Osteoblast (primary cell): Measurements from ENCODE around the gene PTBP1. TPM values are rescaled to one million over a fixed set of nuclear protein-coding genes. Genes with fewer than 3 reads are reported as not detected.

Experiments
- DNase-seq: peaks from one replicate; pipeline ENCODE4 v3.0.0; 2011; ENCODE audit warnings: low spot score, mixed read lengths; ENCODE audit not compliant: insufficient read length; ENCODE audit errors: missing footprints
- H2AFZ ChIP-seq: 2 replicates; pipeline ENCODE4 v1.6.0; 2011; ENCODE audit warnings: mild to moderate bottlenecking, low read length
- H3K27ac ChIP-seq: 2 replicates; pipeline ENCODE4 v1.5.1; 2011; ENCODE audit warnings: mild to moderate bottlenecking, low read depth, low read length, moderate library complexity
- H3K27me3 ChIP-seq: 2 replicates; pipeline ENCODE4 v1.6.0; 2012; ENCODE audit warnings: mild to moderate bottlenecking, control low read depth, inconsistent platforms, low read length, moderate library complexity; ENCODE audit not compliant: insufficient read depth
- H3K36me3 ChIP-seq: 2 replicates; pipeline ENCODE4 v1.5.1; 2011; ENCODE audit warnings: mild to moderate bottlenecking, low read length, control low read depth, moderate library complexity; ENCODE audit not compliant: insufficient read depth
- H3K4me1 ChIP-seq: 2 replicates; pipeline ENCODE4 v1.5.1; 2011; ENCODE audit warnings: mild to moderate bottlenecking, low read length, control low read depth, moderate library complexity; ENCODE audit not compliant: insufficient read depth
- H3K4me2 ChIP-seq: 2 replicates; pipeline ENCODE4 v1.6.0; 2011; ENCODE audit warnings: mild to moderate bottlenecking, low read length; ENCODE audit not compliant: insufficient read depth
- H3K4me3 ChIP-seq: fragments of 200-600 bp; sonication (generic); 3 replicates; pipeline ENCODE4 v1.5.1; 2012; ENCODE audit warnings: mild to moderate bottlenecking, low read length, inconsistent platforms; ENCODE audit not compliant: insufficient read depth
- H3K79me2 ChIP-seq: 2 replicates; pipeline ENCODE4 v1.6.0; 2012; ENCODE audit warnings: mild to moderate bottlenecking, low read length, control low read depth, inconsistent platforms; ENCODE audit not compliant: insufficient read depth
- H3K9me3 ChIP-seq: 2 replicates; pipeline ENCODE4 v1.5.1; 2011; ENCODE audit warnings: low read depth, low read length, control low read depth
- H4K20me1 ChIP-seq: 2 replicates; pipeline ENCODE4 v1.6.0; 2012; ENCODE audit warnings: mild to moderate bottlenecking, low read length, control low read depth; ENCODE audit not compliant: insufficient read depth
- CTCF ChIP-seq: IDR thresholded peaks from 2 replicates; pipeline ENCODE4 v1.5.1; 2011; ENCODE audit warnings: mild to moderate bottlenecking, low read depth, low read length, moderate library complexity; ENCODE audit errors: extremely low read depth
- total RNA-seq: library from RNA; depleted of rRNA; stranded (reverse); fragments of >200 nt; gene quantifications from 2 replicates; pipeline ENCODE4 v1.2.3, GENCODE V29; 2012

PTBP1 gene
- total RNA-seq, 1 donor, result 106 TPM

- H3K4me3 ChIP-seq, result peak within 1 kb of the TSS; percentile 54
- no peak for TF ChIP-seq CTCF
- H3K4me2 ChIP-seq, result peak within 1 kb of the TSS; percentile 48
Observed at GRCh38 chr19:821825-822503, 24.7 kb downstream of the PTBP1 start, which contains the start of gene PLPPR3. PLPPR3 (minus strand) TSS chr19:821955; CDS start chr19:821559, 396 bp downstream.

DNA sequence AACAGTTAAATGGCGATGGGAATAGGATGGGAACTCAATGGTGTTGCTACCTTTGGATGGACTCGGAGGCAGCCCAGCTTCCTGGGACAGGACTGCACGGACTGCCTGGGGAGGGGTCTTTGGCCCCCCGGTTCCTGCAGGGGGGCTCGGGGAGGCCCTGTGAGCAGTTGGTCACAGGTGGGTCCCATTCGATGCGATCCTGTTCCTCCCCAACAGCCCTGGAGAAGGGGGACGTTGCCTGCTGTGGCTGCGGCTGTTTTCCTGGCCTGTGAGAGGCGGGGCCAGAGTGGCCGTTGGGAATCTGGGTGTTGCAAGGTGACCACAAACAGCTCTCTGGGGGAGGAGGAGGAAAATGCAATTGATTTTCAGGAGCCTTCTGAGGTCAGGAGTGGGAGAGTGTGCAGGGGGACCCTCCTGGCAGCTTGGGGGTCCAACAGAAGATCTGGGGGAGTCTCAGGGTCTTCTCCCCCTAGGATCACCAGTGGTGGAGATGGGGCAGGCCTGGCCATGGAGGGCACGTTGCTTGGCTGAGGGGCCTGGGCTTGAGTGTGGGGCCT is 26.4 kb downstream of the PTBP1 start:
- Histone ChIP-seq H3K79me2 (no peaks in the 10 kb centered on the region), H3K4me1 (peaks cover 8% of the 10 kb centered on the region), H3K27ac (no peak overlapping the region), H3K27me3 (no peaks in the 10 kb centered on the region), H4K20me1 (no peaks in the 10 kb centered on the region), H2AFZ (peak overlapping the region; percentile 14), H3K36me3 (no peaks in the 10 kb centered on the region), H3K4me2 (peak overlapping the region; percentile 65), H3K9me3 (no peaks in the 10 kb centered on the region), H3K4me3 (peak overlapping the region; percentile 29)
- DNase-seq, result peak; percentile 98
- TF ChIP-seq CTCF, result no peak

More at GRCh38 chr19:821825-822503, 24.7 kb downstream of the PTBP1 start, which contains the start of gene PLPPR3:
- H3K4me1 ChIP-seq, result peaks cover 8% of the 10 kb centered on the region
- no peaks in the 10 kb centered on the region for H3K79me2 ChIP-seq
- H2AFZ ChIP-seq, result no peak within 1 kb of the TSS
- H4K20me1 ChIP-seq, result no peaks in the 10 kb centered on the region
- no peaks in the 10 kb centered on the region for H3K27me3 ChIP-seq
- H3K27ac ChIP-seq, result no peak within 1 kb of the TSS
- DNase-seq, result peak; percentile 91
- H3K9me3 ChIP-seq, result no peaks in the 10 kb centered on the region
- no peaks in the 10 kb centered on the region for H3K36me3 ChIP-seq

DNA sequence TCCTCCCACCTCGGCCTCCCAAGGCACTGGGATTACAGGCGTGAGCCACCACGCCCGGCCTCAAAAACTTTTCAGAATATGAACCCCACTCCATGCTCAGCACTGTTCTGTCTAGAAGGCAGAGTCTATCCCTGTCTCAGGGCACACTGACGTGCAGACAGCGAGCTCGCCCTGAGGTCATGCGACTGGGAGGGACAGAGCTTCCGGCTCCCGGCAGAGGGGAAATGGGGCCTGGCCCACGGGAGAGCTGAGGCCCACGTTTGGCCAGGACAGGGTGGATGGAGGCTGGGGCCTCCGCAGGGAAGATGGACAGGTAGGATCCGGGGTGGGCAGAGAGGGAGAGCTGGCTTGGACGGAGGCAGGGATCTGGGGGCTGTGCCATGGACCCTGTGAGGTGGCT is 27.6 kb downstream of the PTBP1 start:
- TF ChIP-seq CTCF, result no peak
- H3K4me2 ChIP-seq, result no peak overlapping the region
- H3K27ac ChIP-seq, result no peak overlapping the region
- H3K27me3 ChIP-seq, result no peaks in the 10 kb centered on the region
- no peaks in the 10 kb centered on the region for H3K36me3 ChIP-seq
- no peak overlapping the region for H3K4me3 ChIP-seq
- no peaks in the 10 kb centered on the region for H3K9me3 ChIP-seq
- no peak for DNase-seq
- no peak overlapping the region for H2AFZ ChIP-seq
- peaks cover 8% of the 10 kb centered on the region for H3K4me1 ChIP-seq
- no peaks in the 10 kb centered on the region for H4K20me1 ChIP-seq
- no peaks in the 10 kb centered on the region for H3K79me2 ChIP-seq

- Histone ChIP-seq H3K27me3 (no peaks in the 10 kb centered on the region), H3K79me2 (no peaks in the 10 kb centered on the region), H4K20me1 (no peaks in the 10 kb centered on the region), H3K36me3 (no peaks in the 10 kb centered on the region), H3K4me1 (peaks cover 8% of the 10 kb centered on the region), H3K4me3 (no peak overlapping the region), H3K27ac (no peak overlapping the region), H2AFZ (no peak overlapping the region), H3K4me2 (no peak overlapping the region), H3K9me3 (no peaks in the 10 kb centered on the region)
- TF ChIP-seq CTCF, result no peak
- DNase-seq, result no peak
Observed at GRCh38 chr19:825897-826644, 28.8 kb downstream of the PTBP1 start.
